Karpas-422 (cell line): ENCODE results near the gene SCOC. TPM values are rescaled to one million over a fixed set of nuclear protein-coding genes. Genes with fewer than 3 reads are reported as not detected.

Source experiments
- total RNA-seq: library from RNA; depleted of rRNA; stranded (reverse); fragments of >200 nt; shearing (Covaris generic); gene quantifications from 2 replicates; pipeline ENCODE4 v1.2.3, GENCODE V29; 2014; ENCODE audit warnings: low replicate concordance; rRNA removed

The SCOC gene
- total RNA-seq, 1 experiment from 2014 or later, result 41.8 TPM

Other genes starting within 250 kb of the SCOC start
- gene MAML3, start 219.5 kb upstream of the SCOC start, total RNA-seq, result 20.0 and 20.8 TPM in 2 replicates
- gene CLGN, start 54.0 kb downstream of the SCOC start, total RNA-seq, result 0.07 TPM in 1 of 2 replicates, not detected in the other
- gene MGAT4D, start 124.6 kb downstream of the SCOC start, total RNA-seq, result not detected in 2 replicates
- gene ELMOD2, start 150.5 kb downstream of the SCOC start, total RNA-seq, result 23.0 and 27.8 TPM in 2 replicates
- gene UCP1, start 195.3 kb downstream of the SCOC start, total RNA-seq, result not detected in 2 replicates